NCI-H748 treated with DMSO at 0.1 percent for 48 hours (cell line): Measurements from ENCODE around the gene STIP1.
A peak's percentile ranks its signal among the peaks of the same experiment; 100 is the strongest.
"Not testable (repeated sequence)": the region's sequence is repeated elsewhere in the genome, so short reads cannot be mapped to it uniquely, and the experiment has no call there.

Experiments used
- DNase-seq: peaks from one replicate; lab custom pipeline; 2025; lab: John Stamatoyannopoulos, UW

STIP1 gene

GRCh38 chr11:64157631-64158394 is 28.2 kb upstream of the STIP1 start:
- DNase-seq, result no peak

GRCh38 chr11:64161037-64161436 is 24.9 kb upstream of the STIP1 start:
- no peak for DNase-seq

- DNase-seq, result not testable (repeated sequence)
Measured at GRCh38 chr11:64162769-64163168, 23.2 kb upstream of the STIP1 start.

DNA sequence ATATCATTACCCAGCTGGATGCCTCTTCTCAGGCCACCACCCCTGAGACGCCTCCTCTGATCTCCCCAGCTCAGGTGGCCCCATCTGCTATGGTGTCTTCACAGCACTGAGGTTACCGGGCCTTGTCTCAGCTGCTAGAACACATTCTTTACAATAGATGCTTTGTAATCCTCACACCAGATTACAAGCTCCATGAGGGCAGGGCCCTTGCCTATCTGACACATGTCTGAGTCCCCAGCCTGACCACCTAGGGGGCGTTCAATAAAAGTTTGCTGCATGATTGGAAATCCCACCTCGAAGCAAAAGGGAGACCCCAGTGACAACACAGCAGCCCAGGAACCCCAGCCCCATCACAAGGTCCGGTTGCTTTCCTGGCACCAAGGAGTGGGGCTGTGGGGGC is 22.0 kb upstream of the STIP1 start:
- no peak for DNase-seq

DNA sequence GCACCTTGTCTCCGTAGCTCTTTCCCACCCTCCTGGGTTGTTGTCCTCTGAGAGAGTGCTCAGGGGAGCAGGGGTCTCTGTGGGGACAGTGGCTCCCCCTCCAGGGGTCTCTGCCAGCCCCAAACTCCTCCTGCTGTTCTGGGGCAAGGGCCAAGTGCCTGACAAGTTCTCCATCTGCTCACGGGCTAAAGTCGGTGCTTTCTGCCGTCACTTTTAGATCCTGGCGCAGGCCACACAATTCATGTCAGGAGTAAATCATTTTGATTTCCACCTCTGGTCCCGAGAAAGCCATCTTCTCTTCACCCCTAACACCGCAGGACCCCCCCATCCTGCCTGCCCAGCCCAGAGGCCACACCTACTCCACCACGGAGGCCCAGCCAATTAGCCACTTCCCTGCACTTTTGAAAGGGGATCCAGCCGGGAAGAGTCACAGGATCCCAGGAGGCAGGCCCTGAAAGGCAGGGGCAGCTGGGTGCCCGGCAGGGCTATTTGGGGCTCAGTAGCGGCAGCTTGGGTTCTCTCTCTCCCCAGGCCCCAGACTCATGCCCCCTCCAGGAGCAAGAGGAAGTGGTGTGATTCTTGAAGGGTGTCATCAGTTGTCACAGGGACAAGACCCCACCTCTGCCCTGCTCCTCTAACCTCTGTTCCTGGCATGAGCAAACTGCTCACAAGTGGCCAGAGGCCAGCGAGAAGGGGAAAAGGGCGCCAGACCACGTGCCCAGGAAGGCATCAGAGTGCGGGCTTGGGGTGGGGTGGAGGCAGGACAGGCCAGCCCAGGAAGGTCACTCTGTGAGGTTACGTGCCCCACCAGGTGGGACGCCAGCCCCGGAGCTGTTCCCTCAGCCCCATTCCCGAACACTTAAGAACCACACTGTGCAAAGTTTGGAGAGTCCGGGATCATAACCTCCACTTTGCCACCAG is 21.3 kb upstream of the STIP1 start:
- DNase-seq, result no peak

DNA sequence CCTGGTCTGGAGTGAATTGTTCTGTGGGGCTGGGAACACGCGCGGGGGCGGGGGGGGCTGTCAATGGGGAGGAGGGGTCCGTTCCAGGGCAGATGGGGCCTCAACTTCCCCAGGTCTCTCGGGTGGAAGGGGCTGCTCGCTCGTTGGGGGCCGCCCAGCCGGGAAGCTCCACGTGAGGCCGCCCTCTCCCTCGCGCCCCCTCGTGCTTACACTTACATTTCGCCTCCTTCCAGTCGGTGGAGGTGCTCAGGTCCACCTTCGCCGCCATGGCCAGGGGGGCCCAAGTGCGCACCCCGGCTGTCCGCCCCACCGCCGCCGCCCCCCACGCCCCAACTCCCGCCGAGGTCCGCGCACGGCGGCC is 20.5 kb upstream of the STIP1 start:
- no peak for DNase-seq

DNA sequence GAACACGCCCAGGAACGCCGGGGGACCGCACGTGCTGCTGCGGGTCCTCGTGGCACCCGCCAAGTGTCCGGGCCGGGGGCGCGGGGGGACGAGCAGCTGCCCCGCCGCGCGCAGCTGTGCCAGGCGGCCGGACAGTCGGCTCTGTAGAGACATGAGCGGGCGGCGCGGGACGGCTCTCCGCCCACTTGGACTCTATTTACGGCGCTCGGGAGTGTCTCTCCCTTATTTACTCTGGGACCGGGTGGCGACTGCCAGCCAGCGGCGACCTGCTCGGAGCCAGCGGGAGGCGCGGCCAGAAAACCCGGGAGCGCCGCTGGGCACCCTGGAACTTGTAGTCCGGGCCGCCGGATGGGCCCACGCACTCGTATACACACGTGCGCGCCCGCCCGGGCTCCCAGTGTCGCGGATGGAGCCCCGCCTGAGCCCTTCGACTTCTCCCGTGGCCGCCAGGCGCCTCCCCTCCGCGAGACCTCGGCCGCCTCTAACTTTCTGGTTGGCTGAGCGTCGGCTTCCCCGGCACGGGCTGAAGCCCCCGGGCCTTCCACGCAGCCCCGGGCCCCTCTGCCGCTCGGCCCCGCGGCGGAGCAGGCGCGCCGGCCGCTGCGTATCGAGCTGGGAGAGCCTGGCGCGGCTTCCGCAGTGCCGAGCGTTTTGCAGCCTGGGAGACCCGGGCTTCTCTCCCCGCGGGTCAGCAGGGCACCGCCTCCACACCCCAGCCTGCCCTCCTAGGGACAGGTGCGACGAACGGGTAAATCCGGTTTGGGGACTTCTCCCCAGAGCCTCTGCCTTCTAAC is 19.9 kb upstream of the STIP1 start, which contains the start of gene MACROD1:
TSS of gene MACROD1 (minus strand) at position 272 of the 794 bp plus-strand sequence. CDS start at position 153, 119 bp downstream.
- DNase-seq, result peak; percentile 63

DNA sequence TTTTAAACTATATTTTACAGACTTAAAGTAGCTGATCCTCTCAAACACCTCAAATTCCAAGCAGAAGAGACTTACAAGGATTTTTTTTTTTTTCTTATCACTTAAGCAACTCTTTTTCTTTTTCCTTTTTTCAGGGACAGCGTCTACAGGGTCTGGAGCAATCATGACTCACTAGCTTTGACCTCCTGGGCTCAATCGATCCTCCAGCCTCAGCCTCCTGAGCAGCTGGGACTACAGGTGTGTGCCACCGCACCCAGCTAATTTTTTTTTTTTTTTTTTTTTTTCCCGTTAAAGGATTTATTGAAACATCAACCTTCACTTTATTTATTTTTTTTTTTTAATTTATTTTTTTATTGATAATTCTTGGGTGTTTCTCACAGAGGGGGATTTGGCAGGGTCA is 15.6 kb upstream of the STIP1 start:
- DNase-seq, result no peak

GRCh38 chr11:64173616-64174355 is 12.2 kb upstream of the STIP1 start:
- DNase-seq, result no peak

DNA sequence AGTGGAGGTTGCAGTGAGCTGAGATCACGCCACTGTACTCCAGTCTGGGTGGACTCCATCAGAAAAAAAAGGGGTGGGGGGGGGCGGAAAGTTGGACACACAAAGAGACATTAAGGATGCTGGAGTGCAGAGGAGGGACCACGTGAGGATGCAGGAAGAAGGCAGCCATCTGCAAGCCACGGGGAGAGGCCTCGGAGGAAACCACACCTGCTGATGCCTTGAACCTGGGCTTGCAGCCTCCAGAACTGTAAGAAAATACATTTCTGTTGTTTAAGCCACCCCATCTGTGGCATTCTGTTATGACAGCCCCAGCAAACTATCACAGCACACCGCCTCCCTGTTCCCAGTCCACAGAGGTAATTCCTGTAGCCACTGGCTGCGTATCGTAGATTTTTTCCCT is 9.2 kb upstream of the STIP1 start:
- no peak for DNase-seq

DNA sequence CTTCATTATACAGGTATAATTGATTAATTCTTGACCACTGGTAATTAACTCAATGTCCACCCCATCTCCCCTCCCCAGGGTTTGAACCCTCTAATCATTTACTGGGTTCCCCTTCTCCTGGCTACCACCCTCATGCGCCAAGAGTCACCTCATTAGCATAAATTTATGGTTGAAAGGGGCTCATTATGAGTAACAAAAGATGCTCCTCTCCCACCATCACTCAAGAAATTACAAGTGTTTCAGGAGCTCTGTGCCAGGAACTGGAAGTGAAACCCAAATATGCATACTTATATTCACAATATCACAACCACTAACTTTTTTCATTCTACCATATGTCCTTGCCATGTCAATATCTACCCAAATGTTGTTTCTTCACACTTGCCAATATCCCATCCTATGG is 7.8 kb upstream of the STIP1 start:
- no peak for DNase-seq

DNA sequence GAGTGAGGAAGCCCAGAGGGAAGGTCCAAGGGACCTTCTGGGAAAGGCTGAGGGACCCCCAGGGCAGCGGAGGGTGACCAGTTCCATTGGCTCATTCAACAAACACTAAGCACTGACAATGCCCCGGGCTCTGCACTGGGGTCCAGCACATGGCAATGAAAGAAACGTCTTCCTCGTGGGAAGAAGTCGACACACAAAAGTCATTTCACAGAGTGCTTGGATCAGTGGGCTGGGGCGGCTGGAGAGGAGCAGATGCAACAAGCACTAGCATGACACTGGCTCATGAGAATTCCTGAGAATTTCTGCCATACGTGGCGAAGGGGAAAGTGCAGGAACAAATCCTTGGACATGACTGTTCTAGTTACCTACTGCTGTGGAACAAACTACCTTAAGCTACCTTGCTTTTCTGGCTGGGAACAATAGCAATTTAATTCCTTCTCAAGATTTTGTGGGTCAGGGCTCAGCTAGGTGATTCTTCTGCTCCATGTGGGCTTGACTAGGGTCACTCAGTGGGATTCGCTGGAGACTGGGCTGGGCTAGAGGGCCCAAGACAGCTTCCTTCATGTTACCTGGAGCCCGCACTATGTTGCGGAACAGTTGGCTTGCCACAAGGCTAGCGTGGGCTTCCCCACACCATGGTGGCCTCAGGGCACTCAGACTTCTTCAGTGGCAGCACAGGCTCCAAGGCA is 6.9 kb upstream of the STIP1 start:
- DNase-seq, result no peak

DNA sequence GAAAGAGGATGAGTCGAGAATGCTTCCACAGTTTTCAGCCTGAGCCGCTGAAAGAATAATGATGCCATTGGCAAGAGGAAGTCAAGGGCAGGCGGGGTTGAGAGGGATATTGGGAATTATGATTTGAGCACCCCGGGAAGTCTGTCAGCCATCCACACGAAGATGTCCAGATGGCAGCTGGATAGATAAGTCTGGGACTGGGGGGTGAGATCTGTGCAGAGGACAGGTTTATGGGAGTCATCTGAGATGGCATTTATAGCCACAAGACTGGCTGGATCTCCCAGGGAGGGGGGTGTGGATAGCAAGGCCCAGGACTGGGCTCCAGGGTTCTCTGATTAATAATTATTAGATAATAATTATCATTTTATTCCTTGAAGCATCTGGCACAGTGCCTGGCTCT is 5.1 kb upstream of the STIP1 start:
- no peak for DNase-seq

GRCh38 chr11:64181506-64182411 is 4.2 kb upstream of the STIP1 start:
- no peak for DNase-seq

- DNase-seq, result no peak
Measured at GRCh38 chr11:64183890-64184289, 2.1 kb upstream of the STIP1 start.

DNA sequence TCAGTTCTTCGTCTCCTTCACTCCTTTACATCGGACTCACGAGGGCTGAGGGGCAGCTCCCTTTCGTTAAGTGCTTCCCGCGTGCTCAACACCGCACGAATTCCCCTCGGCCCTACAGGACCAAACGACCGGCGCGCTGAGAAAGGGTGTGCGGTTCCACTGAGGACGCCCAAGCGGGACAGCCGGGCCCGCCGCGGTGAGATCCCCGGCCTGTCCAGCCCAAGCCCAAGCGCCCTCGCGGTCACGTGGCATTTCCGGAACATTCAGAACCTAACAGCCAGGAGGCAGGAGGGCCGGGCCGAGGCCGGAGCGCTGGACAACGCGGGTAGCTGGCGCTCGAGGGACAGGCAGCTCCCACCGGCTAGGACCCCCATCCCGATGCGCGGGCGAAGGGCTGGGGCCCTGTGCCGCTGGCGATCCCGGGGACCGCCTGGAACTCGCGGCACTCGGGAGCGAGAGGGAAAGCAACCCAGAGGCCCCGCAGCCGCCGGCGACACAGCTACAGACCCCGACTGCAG is 737 bp upstream of the STIP1 start:
- no peak for DNase-seq

DNA sequence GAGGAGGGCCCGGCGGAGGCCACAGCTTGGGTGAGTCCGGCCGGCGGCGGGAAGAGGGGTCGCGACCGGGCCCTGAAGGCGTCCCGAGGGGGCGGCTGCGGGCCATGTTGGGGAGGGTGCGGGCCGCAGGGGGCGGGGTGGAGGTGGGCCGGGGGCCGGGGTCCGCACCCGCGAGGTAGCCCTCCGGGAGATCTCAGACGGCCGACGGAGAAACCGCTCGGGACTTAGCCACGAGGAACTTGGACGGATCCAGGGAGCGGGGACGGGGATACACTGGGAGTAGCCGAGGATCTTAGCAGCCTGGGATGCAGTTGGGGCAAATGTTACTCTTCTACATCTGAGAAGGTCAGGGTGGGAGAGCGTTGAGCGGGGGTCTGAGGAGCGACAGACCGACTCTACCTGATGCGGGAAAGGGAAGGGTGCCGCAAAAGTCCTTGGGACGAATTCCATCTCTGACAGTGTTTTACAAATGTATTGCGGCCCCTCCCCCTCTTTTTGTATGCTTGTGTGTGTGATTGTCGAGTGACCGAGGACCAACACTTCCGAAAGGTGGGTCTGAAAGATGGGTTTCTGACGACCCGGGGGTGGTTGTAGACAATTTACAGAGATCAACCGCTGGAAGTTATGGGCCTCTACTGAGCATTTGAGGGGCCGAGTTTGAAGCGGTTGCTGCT is 658 bp downstream of the STIP1 start:
- DNase-seq, result no peak

- DNase-seq, result no peak
Measured at GRCh38 chr11:64192434-64192833, 6.5 kb downstream of the STIP1 start.

- no peak for DNase-seq
Measured at GRCh38 chr11:64196626-64197025, 10.7 kb downstream of the STIP1 start.
